AG09319 (cell line): ENCODE measurements around the gene GPR160.
"Not testable (repeated sequence)": the region's sequence is repeated elsewhere in the genome, so short reads cannot be mapped to it uniquely, and the experiment has no call there.

ENCODE experiments used
- DNase-seq: peaks from one replicate; pipeline ENCODE4 v3.0.0-alpha.2; 2010; ENCODE audit warnings: low read depth; ENCODE audit errors: extremely low read depth
- CTCF ChIP-seq: IDR thresholded peaks from 2 replicates; pipeline ENCODE4 v1.5.1; 2011; ENCODE audit warnings: low read depth, mild to moderate bottlenecking, inconsistent platforms, low read length, moderate library complexity

GPR160 gene

DNA sequence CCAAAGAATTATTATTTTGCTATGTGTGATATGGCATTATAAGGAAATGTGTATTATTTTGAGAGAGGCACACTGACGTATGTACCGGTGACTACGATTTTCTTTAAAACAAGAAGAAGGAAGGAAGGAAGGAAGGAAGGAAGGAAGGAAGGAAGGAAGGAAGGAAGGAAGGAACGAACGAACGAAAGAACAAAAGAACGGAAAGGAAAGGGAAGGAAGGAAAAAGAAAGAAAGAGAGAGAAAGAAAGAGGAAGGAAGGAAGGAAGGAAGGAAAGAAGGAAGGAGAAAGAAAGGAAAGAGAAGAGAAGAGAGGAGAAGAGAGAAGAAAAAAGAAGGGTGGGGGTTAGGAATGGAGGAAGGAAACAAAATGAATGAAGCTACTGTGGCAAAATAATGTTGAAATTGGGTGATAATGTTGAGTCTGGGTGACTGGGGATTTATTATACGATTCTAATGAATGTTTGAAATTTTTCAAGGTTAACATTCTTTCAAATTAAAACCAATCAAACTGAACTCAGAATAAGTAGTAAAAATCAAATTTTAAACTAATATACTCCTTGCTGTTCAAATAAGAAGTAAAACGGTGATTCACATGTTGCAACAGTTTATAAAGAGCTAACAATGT is 73.5 kb downstream of the GPR160 start:
- DNase-seq: no peak
- TF ChIP-seq CTCF: no peak

- DNase-seq: not testable (repeated sequence)
These were observed 76.4 kb downstream of the GPR160 start for GRCh38 chr3:170114165-170114564.

DNA sequence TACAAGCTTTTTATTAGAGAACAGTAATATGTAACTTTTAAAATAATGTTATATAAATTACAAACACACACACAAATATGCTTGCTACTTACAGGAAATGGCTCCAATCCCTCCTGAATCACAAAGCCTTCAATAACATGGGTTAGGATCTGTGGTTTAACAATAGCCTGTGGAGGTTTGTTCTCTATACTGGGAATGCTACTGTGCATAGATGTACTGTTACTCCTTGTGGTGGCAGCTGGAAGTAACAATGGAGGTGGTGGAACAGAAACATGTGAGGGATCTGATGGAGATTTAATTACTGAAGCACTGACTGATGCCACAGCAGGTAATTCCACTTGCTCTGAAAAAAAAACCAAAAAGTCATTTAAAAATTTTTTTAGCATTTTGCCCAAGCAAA is 79.3 kb downstream of the GPR160 start:
- TF ChIP-seq CTCF: peak; percentile 7
- no peak for DNase-seq

- DNase-seq: no peak
- no peak for TF ChIP-seq CTCF
These were observed 90.6 kb downstream of the GPR160 start for GRCh38 chr3:170128259-170128976.

DNA sequence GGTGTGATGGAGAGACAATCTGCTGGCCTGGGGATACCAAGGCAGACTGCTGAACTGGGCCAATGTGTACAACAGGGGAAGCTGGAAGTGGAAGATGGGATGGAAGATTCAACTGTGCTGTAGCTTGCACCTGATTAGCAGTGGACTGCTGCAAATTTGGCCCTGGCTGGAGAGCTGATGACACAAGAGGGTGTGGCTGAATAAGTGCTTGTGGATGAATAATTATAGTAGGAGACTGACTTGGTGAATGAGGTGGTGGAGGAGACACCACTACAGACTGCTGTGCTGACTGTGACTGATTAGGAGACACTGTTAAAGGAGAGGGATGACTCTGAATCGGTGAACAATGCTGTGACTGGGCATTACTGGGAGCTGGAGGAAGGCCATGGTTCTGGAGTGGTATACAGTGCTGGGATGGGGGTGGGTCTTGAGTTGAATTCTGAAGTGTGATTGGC is 91.2 kb downstream of the GPR160 start:
- no peak for DNase-seq
- TF ChIP-seq CTCF: no peak

GRCh38 chr3:170130532-170130931 is 92.7 kb downstream of the GPR160 start:
- no peak for TF ChIP-seq CTCF
- DNase-seq: no peak

DNA sequence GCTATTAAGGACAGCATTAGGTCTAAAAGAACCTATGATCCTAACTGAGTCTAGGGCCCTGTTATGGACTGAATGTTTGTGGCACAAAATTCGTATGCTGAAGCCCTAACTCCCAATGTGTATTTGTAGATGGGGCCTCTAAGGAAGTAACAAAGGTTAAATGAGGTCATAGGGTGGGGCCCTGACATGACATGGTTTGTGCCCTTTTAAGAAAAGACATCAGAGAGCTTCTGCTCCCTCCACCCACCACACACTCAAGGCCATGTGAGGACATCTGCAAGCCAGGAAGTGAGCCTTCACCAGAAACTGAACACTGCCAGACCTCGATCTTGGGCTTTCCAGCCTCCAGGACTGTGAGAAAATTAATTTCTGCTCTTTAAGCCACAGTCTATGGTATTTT is 94.5 kb downstream of the GPR160 start:
- no peak for TF ChIP-seq CTCF
- no peak for DNase-seq
